Stimulated activated CD4-positive, alpha-beta T cell treated with anti-CD3 and anti-CD28 coated beads, Interleukin-2, amount 100 ng/mL, for 4 hours (primary cell): Measurements from ENCODE around the gene VTN.

Experiments used
- DNase-seq: peaks from one replicate; pipeline ENCODE4 v3.0.0-alpha.2; 2020; ENCODE audit warnings: low read depth

The VTN gene

DNA sequence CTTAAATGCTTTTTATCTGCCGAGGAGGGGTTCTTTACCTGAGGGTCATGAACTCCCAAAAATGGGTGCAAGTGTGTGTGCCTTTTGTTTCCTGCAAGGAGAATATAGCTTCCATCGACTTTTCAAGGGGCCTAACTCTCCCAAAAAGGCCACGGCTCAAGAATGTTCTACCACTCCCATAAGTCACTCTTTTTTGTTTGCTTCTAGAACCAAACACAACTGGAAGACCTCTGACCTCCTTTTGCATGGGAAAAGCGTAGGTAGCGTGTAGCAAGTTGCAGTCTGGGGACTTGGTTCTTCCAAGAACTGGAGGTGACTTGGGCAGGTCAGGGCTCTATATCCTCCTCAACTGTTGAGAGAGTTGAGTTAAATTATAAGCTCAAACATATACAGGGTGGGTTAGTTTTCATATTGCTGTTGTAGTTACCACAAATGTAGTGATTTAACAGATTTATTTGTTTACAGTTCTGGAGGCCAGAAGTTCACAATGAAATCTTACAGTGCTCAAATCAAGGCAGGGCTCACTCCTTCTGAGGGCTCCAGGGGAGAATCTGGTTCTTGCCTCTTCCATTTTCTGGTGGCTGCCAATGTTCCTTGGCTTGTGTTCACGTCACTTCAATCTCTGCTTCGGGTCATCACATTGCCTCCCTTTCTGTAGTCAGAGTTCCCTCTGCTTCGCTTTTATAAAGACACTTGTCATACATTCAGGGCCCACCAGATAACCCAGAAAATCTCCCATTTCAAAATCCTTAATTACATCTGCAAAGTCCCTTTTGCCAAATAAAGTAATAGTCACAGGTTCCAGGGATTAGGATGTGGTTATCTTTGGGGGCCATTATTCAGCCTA, 49.7 kb downstream of the VTN start:
- DNase-seq, result no peak

GRCh38 chr17:28319598-28319935, 50.5 kb downstream of the VTN start:
- DNase-seq, result no peak

DNA sequence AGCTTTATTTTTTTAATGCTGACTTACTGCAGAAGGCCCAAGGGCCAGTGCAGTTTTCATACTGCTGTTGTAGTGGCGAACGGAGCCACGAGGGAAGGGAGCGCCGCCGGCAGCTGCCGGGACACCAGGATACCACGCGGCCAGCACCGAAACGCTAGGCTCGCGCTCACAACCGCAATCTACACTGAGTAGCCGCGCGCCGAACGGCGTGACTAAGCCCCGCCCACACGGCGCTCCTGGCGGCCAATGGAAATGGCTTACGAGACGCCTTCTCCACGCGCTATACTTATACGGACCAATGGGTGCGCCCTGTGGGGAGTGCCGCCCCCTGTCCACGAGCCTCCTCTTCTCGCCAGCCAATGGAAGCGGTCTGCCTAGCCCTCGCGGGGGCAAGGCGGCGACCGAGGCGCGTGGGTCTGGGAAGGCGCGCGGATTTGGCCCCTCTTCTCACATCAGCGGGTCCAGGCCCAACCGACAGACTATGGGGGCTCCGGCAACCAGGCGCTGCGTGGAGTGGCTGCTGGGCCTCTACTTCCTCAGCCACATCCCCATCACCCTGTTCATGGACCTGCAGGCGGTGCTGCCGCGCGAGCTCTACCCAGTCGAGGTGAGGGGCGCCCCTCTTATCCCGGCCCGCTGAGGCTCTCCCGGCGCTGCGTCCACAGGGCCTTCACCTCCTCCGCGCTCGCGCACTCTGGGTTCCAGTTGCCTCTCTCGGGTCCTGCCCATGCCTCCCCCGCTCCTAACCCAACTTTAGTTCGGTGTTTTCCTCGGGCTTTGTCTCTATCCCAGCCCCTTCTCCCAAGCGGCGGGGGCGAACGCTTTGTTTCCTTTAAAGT, 51.1 kb downstream of the VTN start, which contains the start of gene TMEM97:
TSS of gene TMEM97 (plus strand) at position 442 of the 839 bp plus-strand sequence. CDS start at position 482, 40 bp downstream.
- peak; percentile 94 for DNase-seq

GRCh38 chr17:28317966-28318758, 51.9 kb downstream of the VTN start:
- no peak for DNase-seq
